SK-N-SH (cell line): ENCODE measurements around the gene PCBP3. TPM values are rescaled to one million over a fixed set of nuclear protein-coding genes. Genes with fewer than 3 reads are reported as not detected.

Source experiments
- CTCF ChIA-PET: fragments of 300-600, 350-600 bp; formaldehyde crosslinking; extraction: SDS; loops from one replicate; lab custom pipeline; 2021; lab: Yijun Ruan, JAX
- POLR2A ChIA-PET: fragments of 350-600 bp; sonication (Branson Sonifier 250); formaldehyde crosslinking; extraction: SDS; loops from one replicate; lab custom pipeline; 2020; ENCODE audit warnings: antibody characterized with exemption, inconsistent platforms; lab: Yijun Ruan, JAX
- DNase-seq: peaks from one replicate; pipeline ENCODE4 v3.0.0; 2012
- H2AFZ ChIP-seq: fragments of 200-600 bp; sonication (generic); 2 replicates; pipeline ENCODE4 v1.8.1; 2016; ENCODE audit warnings: antibody characterized with exemption, mild to moderate bottlenecking, low read depth
- H3F3A ChIP-seq: fragments of 200-600 bp; sonication (generic); replicated peaks from 2 replicates; pipeline ENCODE3; 2016; ENCODE audit warnings: antibody characterized with exemption, mild to moderate bottlenecking; ENCODE audit not compliant: insufficient read depth
- H3K27ac ChIP-seq, 2 experiments: fragments of 200-500 bp in 1 of 2; fragments of 200-600 bp in 1 of 2; sonication (Bioruptor generic) in 1 of 2; sonication (generic), shearing (Covaris generic) in 1 of 2; 2 replicates each; pipeline versions ENCODE4 v1.5.1 to v1.6.1; 2014 to 2016; ENCODE audit warnings: low read depth in 2 of 2, inconsistent platforms in 1 of 2, low read length in 1 of 2, mild to moderate bottlenecking in 1 of 2, mixed read lengths in 1 of 2
- H3K27me3 ChIP-seq: fragments of 200-600 bp; sonication (generic), shearing (Covaris generic); 2 replicates; pipeline ENCODE4 v1.6.1; 2016; ENCODE audit warnings: mixed run types; ENCODE audit not compliant: insufficient read depth
- H3K36me3 ChIP-seq, 2 experiments: fragments of 200-500 bp in 1 of 2; fragments of 200-600 bp in 1 of 2; sonication (Bioruptor generic) in 1 of 2; sonication (generic) in 1 of 2; replicated peaks in 1 of 2; 2 replicates each; pipeline versions ENCODE3 to v1.5.1; 2014 to 2016; ENCODE audit warnings: low read length in 1 of 2, mild to moderate bottlenecking in 1 of 2; ENCODE audit not compliant: insufficient read depth in 2 of 2, control insufficient read depth in 1 of 2
- H3K4me1 ChIP-seq, 2 experiments: fragments of 200-500 bp in 1 of 2; fragments of 200-600 bp in 1 of 2; sonication (Bioruptor generic) in 1 of 2; sonication (generic), shearing (Covaris generic) in 1 of 2; 2 replicates each; pipeline versions ENCODE4 v1.5.1 to v1.6.1; 2014 to 2016; ENCODE audit warnings: low read depth in 1 of 2, low read length in 1 of 2, mixed run types in 1 of 2; ENCODE audit not compliant: insufficient read depth in 2 of 2, control insufficient read depth in 1 of 2
- H3K4me2 ChIP-seq: fragments of 200-600 bp; sonication (generic), shearing (Covaris generic); 2 replicates; pipeline ENCODE4 v1.6.1; 2017; ENCODE audit warnings: mixed run types
- H3K4me3 ChIP-seq, 2 experiments: fragments of 200-500 bp in 1 of 2; fragments of 200-600 bp in 1 of 2; sonication (Bioruptor generic) in 1 of 2; sonication (generic), shearing (Covaris generic) in 1 of 2; 2 replicates each; pipeline versions ENCODE4 v1.5.1 to v1.8.1; 2014 to 2016; ENCODE audit warnings: low read depth in 2 of 2, inconsistent platforms in 1 of 2, low read length in 1 of 2, mild to moderate bottlenecking in 1 of 2, mixed read lengths in 1 of 2, moderate library complexity in 1 of 2
- H3K79me2 ChIP-seq: fragments of 200-600 bp; sonication (generic); 2 replicates; pipeline ENCODE4 v1.8.1; 2017; ENCODE audit warnings: mild to moderate bottlenecking; ENCODE audit not compliant: insufficient read depth
- H3K9ac ChIP-seq: fragments of 200-600 bp; sonication (generic); 2 replicates; pipeline ENCODE4 v1.6.1; 2017; ENCODE audit warnings: mixed run types
- H3K9me2 ChIP-seq: fragments of 200-600 bp; sonication (generic); 2 replicates; pipeline ENCODE4 v1.6.1; 2017; ENCODE audit warnings: mixed run types
- H3K9me3 ChIP-seq: fragments of 200-600 bp; sonication (generic); 2 replicates; pipeline ENCODE4 v1.6.1; 2017; ENCODE audit warnings: mixed run types, mild to moderate bottlenecking, moderate library complexity
- H4K20me1 ChIP-seq: fragments of 200-600 bp; sonication (generic); 2 replicates; pipeline ENCODE4 v1.6.1; 2017; ENCODE audit warnings: mild to moderate bottlenecking, mixed run types; ENCODE audit not compliant: insufficient read depth
- EZH2phosphoT487 ChIP-seq: fragments of 200-600 bp; sonication (generic); IDR thresholded peaks from 2 replicates; pipeline ENCODE4 v1.6.1; 2017; ENCODE audit warnings: low read depth, mixed run types, mild to moderate bottlenecking, antibody characterized with exemption, moderate library complexity, borderline replicate concordance
- JUND ChIP-seq: IDR thresholded peaks from 2 replicates; pipeline ENCODE4 v1.4.0; 2012
- RCOR1 ChIP-seq: fragments of 150-350 bp; IDR thresholded peaks from 2 replicates; pipeline ENCODE4 v1.6.1; 2017; ENCODE audit warnings: antibody characterized with exemption, low read length
- TEAD4 ChIP-seq: IDR thresholded peaks from 2 replicates; pipeline ENCODE4 v1.4.0; 2012; ENCODE audit warnings: mild to moderate bottlenecking, borderline replicate concordance; ENCODE audit not compliant: insufficient read depth
- USF1 ChIP-seq: IDR thresholded peaks from 2 replicates; pipeline ENCODE4 v1.4.0; 2012; ENCODE audit warnings: low read depth, borderline replicate concordance
- YY1 ChIP-seq: IDR thresholded peaks from 2 replicates; pipeline ENCODE4 v1.4.0; 2012; ENCODE audit warnings: low read depth, mild to moderate bottlenecking
- ZBTB33 ChIP-seq: IDR thresholded peaks from 2 replicates; pipeline ENCODE4 v1.4.0; 2012; ENCODE audit warnings: low read depth, borderline replicate concordance
- WGBS: methylation state at CpG from one replicate; pipeline ENCODE4 v1.1.6; 2017; ENCODE audit warnings: low lambda C conversion rate; 5-methylcytosine and 5-hydroxymethylcytosine counted together
- polyA plus RNA-seq, 3 experiments: library from polyadenylated mRNA; depleted of rRNA; stranded (reverse); fragments of >200 nt; gene quantifications; 2 replicates each; pipeline ENCODE4 v1.2.3, GENCODE V29; 2012
- TF ChIP-seq, protein P1 (sequence below): IDR thresholded peaks from 2 replicates; pipeline ENCODE4 v1.6.1; 2012; ENCODE audit warnings: mild to moderate bottlenecking, low read depth, low read length, moderate library complexity
- TF ChIP-seq, protein P2 (sequence below): fragments of 150-350 bp; IDR thresholded peaks from 2 replicates; pipeline ENCODE4 v1.6.1; 2016; ENCODE audit warnings: mild to moderate bottlenecking, low read depth, low read length

Gene PCBP3
- polyA plus RNA-seq, 1 of the 3 experiments (the other 2 are of a cell fraction), result 9.5 TPM

DNA sequence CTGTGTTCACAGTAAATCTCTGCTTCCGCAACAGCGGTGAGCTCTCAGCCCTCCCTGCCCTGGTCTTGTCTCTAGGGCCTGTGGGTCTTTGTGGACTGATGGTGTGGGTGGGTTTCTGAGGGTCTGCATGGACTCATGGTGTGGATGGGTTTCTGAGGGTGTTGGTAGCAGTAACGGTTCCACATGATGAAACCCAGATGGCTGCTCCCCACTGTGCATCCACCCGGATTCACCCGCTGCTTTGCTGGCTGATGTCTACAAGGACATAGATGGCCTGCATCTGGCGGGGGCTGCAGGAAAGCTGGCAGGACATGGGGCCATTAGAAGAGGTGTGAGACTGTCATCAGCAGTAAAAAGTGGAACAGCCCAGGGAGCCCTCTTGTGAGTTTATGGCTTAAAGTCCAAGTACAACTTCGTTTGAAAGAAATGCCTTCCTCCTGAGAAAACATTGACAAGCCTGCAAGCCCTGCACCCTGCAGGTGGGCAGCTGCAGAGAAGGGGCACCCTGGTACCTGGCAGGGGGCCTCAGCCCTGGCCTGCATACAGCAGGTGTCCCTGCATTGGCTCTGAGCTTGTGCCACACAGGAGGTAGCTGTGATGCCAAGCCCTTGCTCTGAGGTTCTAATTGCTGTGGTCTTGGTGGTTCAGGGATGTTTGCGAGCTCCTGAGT lies 181.2 kb downstream of the PCBP3 start:
- no peak overlapping the region for H3K4me2 ChIP-seq
- no peaks in the 10 kb centered on the region for H3F3A ChIP-seq
- no peak for DNase-seq
- H3K9me3 ChIP-seq, result no peaks in the 10 kb centered on the region
- H3K27ac ChIP-seq, result no peak overlapping the region; a peak in 1 of 4 replicates
- H3K4me3 ChIP-seq, result no peak overlapping the region
- WGBS, result 80% methylated on average over 5 of the region's 8 CpGs
- peaks cover 0 to 32% of the 10 kb centered on the region in 2 experiments; a peak in 1 of 4 replicates for H3K4me1 ChIP-seq
- no peaks in the 10 kb centered on the region for H3K79me2 ChIP-seq
- no peak overlapping the region for H2AFZ ChIP-seq
- ChIA-PET CTCF (interaction anchor here (1.1 kb wide), 1 partner anchor 56 kb away, joined by 3 read pairs; no protein-coding TSS in a partner anchor), POLR2A (interaction anchor here (1.5 kb wide), 1 partner anchor 268 kb away, joined by 3 read pairs; no protein-coding TSS in a partner anchor)
- H4K20me1 ChIP-seq, result no peaks in the 10 kb centered on the region
- TF ChIP-seq JUND, result no peak
- no peak for TF ChIP-seq ZBTB33
- TF ChIP-seq YY1, result no peak
- no peak for TF ChIP-seq RCOR1
- no peak for TF ChIP-seq EZH2phosphoT487
- TF ChIP-seq USF1, result no peak
- TF ChIP-seq TEAD4, result no peak
- TF ChIP-seq, protein P1, sequence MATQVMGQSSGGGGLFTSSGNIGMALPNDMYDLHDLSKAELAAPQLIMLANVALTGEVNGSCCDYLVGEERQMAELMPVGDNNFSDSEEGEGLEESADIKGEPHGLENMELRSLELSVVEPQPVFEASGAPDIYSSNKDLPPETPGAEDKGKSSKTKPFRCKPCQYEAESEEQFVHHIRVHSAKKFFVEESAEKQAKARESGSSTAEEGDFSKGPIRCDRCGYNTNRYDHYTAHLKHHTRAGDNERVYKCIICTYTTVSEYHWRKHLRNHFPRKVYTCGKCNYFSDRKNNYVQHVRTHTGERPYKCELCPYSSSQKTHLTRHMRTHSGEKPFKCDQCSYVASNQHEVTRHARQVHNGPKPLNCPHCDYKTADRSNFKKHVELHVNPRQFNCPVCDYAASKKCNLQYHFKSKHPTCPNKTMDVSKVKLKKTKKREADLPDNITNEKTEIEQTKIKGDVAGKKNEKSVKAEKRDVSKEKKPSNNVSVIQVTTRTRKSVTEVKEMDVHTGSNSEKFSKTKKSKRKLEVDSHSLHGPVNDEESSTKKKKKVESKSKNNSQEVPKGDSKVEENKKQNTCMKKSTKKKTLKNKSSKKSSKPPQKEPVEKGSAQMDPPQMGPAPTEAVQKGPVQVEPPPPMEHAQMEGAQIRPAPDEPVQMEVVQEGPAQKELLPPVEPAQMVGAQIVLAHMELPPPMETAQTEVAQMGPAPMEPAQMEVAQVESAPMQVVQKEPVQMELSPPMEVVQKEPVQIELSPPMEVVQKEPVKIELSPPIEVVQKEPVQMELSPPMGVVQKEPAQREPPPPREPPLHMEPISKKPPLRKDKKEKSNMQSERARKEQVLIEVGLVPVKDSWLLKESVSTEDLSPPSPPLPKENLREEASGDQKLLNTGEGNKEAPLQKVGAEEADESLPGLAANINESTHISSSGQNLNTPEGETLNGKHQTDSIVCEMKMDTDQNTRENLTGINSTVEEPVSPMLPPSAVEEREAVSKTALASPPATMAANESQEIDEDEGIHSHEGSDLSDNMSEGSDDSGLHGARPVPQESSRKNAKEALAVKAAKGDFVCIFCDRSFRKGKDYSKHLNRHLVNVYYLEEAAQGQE, result no peak
- TF ChIP-seq, protein P2, sequence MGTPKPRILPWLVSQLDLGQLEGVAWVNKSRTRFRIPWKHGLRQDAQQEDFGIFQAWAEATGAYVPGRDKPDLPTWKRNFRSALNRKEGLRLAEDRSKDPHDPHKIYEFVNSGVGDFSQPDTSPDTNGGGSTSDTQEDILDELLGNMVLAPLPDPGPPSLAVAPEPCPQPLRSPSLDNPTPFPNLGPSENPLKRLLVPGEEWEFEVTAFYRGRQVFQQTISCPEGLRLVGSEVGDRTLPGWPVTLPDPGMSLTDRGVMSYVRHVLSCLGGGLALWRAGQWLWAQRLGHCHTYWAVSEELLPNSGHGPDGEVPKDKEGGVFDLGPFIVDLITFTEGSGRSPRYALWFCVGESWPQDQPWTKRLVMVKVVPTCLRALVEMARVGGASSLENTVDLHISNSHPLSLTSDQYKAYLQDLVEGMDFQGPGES, result no peak
- H3K27me3 ChIP-seq, result no peaks in the 10 kb centered on the region
- no peaks in the 10 kb centered on the region for H3K9me2 ChIP-seq
- H3K36me3 ChIP-seq, result no peaks in the 10 kb centered on the region
- no peak overlapping the region for H3K9ac ChIP-seq
